HG03066 (cell line): ENCODE measurements around the gene DHRS4L2.
A peak's percentile ranks its signal among the peaks of the same experiment; 100 is the strongest.
"Not testable (repeated sequence)": the region's sequence is repeated elsewhere in the genome, so short reads cannot be mapped to it uniquely, and the experiment has no call there.

Source experiments
- ATAC-seq: cut with Tn5 transposase; IDR thresholded peaks from one replicate; pipeline ENCODE4 v1.9.1; 2021; ENCODE audit warnings: low read depth; ENCODE audit not compliant: unreplicated experiment

Gene DHRS4L2

GRCh38 chr14:24013654-24014514, 25.2 kb downstream of the DHRS4L2 start:
- ATAC-seq: no peak

- not testable (repeated sequence) for ATAC-seq
Measured at GRCh38 chr14:24015745-24016144, 27.0 kb downstream of the DHRS4L2 start.

GRCh38 chr14:24018978-24019377, 30.2 kb downstream of the DHRS4L2 start:
- not testable (repeated sequence) for ATAC-seq

- ATAC-seq: not testable (repeated sequence)
Measured at GRCh38 chr14:24019944-24020343, 31.2 kb downstream of the DHRS4L2 start.

- not testable (repeated sequence) for ATAC-seq
Measured at GRCh38 chr14:24020520-24020919, 31.8 kb downstream of the DHRS4L2 start.

- not testable (repeated sequence) for ATAC-seq
Measured at GRCh38 chr14:24024939-24025418, 36.2 kb downstream of the DHRS4L2 start.

- not testable (repeated sequence) for ATAC-seq
Measured at GRCh38 chr14:24029687-24030086, 41.0 kb downstream of the DHRS4L2 start.

GRCh38 chr14:24031331-24031730, 42.6 kb downstream of the DHRS4L2 start:
- ATAC-seq: not testable (repeated sequence)

GRCh38 chr14:24032727-24033418, 44.1 kb downstream of the DHRS4L2 start:
- ATAC-seq: no peak

GRCh38 chr14:24035769-24036168, 47.0 kb downstream of the DHRS4L2 start:
- not testable (repeated sequence) for ATAC-seq

GRCh38 chr14:24036169-24036962, 47.6 kb downstream of the DHRS4L2 start:
- peak; percentile 78 for ATAC-seq

- ATAC-seq: peak; percentile 12
Measured at GRCh38 chr14:24036963-24037657, 48.4 kb downstream of the DHRS4L2 start.

- ATAC-seq: no peak
Measured at GRCh38 chr14:24037658-24038037, 48.9 kb downstream of the DHRS4L2 start.

- ATAC-seq: no peak
Measured at GRCh38 chr14:24038686-24039085, 50.0 kb downstream of the DHRS4L2 start.

- no peak for ATAC-seq
Measured at GRCh38 chr14:24040692-24041091, 52.0 kb downstream of the DHRS4L2 start.

- no peak for ATAC-seq
Measured at GRCh38 chr14:24042746-24043145, 54.0 kb downstream of the DHRS4L2 start.

GRCh38 chr14:24049002-24049401, 60.3 kb downstream of the DHRS4L2 start:
- ATAC-seq: not testable (repeated sequence)

GRCh38 chr14:24050753-24051152, 62.0 kb downstream of the DHRS4L2 start:
- not testable (repeated sequence) for ATAC-seq

- ATAC-seq: no peak
Measured at GRCh38 chr14:24051176-24051788, 62.6 kb downstream of the DHRS4L2 start.
